A673 (cell line): ENCODE data around the gene TTC34. TPM values are rescaled to one million over a fixed set of nuclear protein-coding genes. Genes with fewer than 3 reads are reported as not detected.
"Not testable (repeated sequence)": the region's sequence is repeated elsewhere in the genome, so short reads cannot be mapped to it uniquely, and the experiment has no call there.

Experiments used
- BruUV-seq: library from RNA; stranded (reverse); fragments of 400-500 nt; replicated peaks from 2 replicates; lab custom pipeline; 2021; lab: Mats Ljungman, UMichigan
- CTCF ChIA-PET: fragments of 300-600 bp; sonication (Branson Sonifier 250); formaldehyde crosslinking; loops from one replicate; lab custom pipeline; 2022; ENCODE audit warnings: antibody characterized with exemption; lab: Charles Lee
- POLR2A ChIA-PET: fragments of 300-600 bp; sonication (Branson Sonifier 250); formaldehyde crosslinking; loops from one replicate; lab custom pipeline; 2022; ENCODE audit warnings: antibody characterized with exemption; ENCODE audit not compliant: low non-redundant PET; lab: Charles Lee
- DNase-seq: peaks from one replicate; pipeline ENCODE4 v3.0.0-alpha.2; 2015; ENCODE audit warnings: low spot score
- H3K27ac ChIP-seq: fragments of 200-600 bp; sonication (generic); 2 replicates; pipeline ENCODE4 v1.5.1; 2016; ENCODE audit warnings: mixed run types, low read depth, mild to moderate bottlenecking, mixed read lengths, antibody characterized with exemption, low read length; ENCODE audit not compliant: poor library complexity, severe bottlenecking
- H3K27me3 ChIP-seq: fragments of 200-600 bp; sonication (generic); replicated peaks from 2 replicates; pipeline ENCODE4 v1.6.1; 2017; ENCODE audit warnings: mixed run types, low read depth, mild to moderate bottlenecking, mixed read lengths, antibody characterized with exemption, low read length; ENCODE audit not compliant: insufficient read depth, poor library complexity
- H3K36me3 ChIP-seq: fragments of 200-600 bp; sonication (generic); 2 replicates; pipeline ENCODE4 v1.6.1; 2016; ENCODE audit warnings: mixed run types, mild to moderate bottlenecking, mixed read lengths, antibody characterized with exemption, low read length; ENCODE audit not compliant: insufficient read depth, poor library complexity, severe bottlenecking
- H3K4me1 ChIP-seq: fragments of 200-600 bp; sonication (generic); 2 replicates; pipeline ENCODE4 v1.6.1; 2017; ENCODE audit warnings: mixed run types, mild to moderate bottlenecking, mixed read lengths, antibody characterized with exemption, low read length; ENCODE audit not compliant: insufficient read depth, poor library complexity, severe bottlenecking
- H3K4me3 ChIP-seq: fragments of 200-600 bp; sonication (generic); 2 replicates; pipeline ENCODE4 v1.5.1; 2016; ENCODE audit warnings: low read depth, mixed run types, mild to moderate bottlenecking, mixed read lengths, low read length; ENCODE audit not compliant: poor library complexity, severe bottlenecking
- H3K9me3 ChIP-seq: fragments of 200-600 bp; sonication (generic); 2 replicates; pipeline ENCODE4 v1.6.1; 2016; ENCODE audit warnings: mixed run types, low read depth, mild to moderate bottlenecking, mixed read lengths, antibody characterized with exemption, low read length; ENCODE audit not compliant: poor library complexity, severe bottlenecking
- intact Hi-C: fragments of 100-400 bp; cut with micrococcal nuclease; formaldehyde crosslinking; loops from one replicate; pipeline ENCODE4 v1.10.0; 2022; ENCODE audit not compliant: unreplicated experiment
- total RNA-seq: library from RNA; stranded (reverse); gene quantifications from 2 replicates; pipeline ENCODE4 v1.2.3, GENCODE V29; 2021

The TTC34 gene
- total RNA-seq, 1 experiment from 2014 or later, result 0.84 TPM

DNA sequence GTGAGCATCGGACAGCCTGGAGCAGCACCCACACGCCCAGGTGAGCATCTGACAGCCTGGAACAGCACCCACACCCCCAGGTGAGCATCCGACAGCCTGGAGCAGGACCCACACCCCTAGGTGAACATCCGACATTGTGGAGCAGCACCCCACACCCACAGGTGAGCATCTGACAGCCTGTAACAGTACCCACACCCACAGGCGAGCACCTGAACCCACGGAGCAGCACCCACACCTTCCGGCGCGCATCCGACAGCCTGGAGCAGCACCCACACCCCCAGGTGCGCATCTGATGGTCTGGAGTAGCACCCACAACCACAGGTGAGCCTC lies 113.2 kb downstream of the TTC34 start:
- intact Hi-C loops, POLR2A ChIA-PET, H3K4me1 ChIP-seq, H3K9me3 ChIP-seq, H3K27me3 ChIP-seq, H3K4me3 ChIP-seq, H3K36me3 ChIP-seq, CTCF ChIA-PET, BruUV-seq, H3K27ac ChIP-seq, DNase-seq: not testable (repeated sequence)

- BruUV-seq, intact Hi-C loops, H3K9me3 ChIP-seq, CTCF ChIA-PET, POLR2A ChIA-PET, DNase-seq, H3K4me3 ChIP-seq, H3K4me1 ChIP-seq, H3K27ac ChIP-seq, H3K27me3 ChIP-seq, H3K36me3 ChIP-seq: not testable (repeated sequence)
Measured at GRCh38 chr1:2687638-2688335, 113.7 kb downstream of the TTC34 start.

DNA sequence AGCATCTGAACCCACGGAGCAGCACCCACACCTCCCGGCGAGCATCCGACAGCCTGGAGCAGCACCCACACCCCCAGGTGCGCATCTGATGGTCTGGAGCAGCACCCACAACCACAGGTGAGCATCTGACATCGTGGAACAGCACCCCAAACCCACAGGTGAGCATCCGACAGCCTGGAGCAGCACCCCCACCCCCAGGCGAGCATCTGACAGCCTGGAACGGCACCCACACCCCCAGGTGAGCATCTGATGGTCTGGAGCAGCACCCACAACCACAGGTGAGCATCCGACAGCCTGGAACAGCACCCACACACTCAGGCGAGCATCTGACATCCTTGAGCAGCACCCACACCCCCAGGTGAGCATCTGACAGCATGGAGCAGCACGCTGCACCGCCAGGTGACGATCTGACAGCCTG lies 114.3 kb downstream of the TTC34 start:
- POLR2A ChIA-PET, H3K4me3 ChIP-seq, H3K36me3 ChIP-seq, CTCF ChIA-PET, H3K9me3 ChIP-seq, H3K27me3 ChIP-seq, DNase-seq, H3K4me1 ChIP-seq, intact Hi-C loops, H3K27ac ChIP-seq, BruUV-seq: not testable (repeated sequence)

DNA sequence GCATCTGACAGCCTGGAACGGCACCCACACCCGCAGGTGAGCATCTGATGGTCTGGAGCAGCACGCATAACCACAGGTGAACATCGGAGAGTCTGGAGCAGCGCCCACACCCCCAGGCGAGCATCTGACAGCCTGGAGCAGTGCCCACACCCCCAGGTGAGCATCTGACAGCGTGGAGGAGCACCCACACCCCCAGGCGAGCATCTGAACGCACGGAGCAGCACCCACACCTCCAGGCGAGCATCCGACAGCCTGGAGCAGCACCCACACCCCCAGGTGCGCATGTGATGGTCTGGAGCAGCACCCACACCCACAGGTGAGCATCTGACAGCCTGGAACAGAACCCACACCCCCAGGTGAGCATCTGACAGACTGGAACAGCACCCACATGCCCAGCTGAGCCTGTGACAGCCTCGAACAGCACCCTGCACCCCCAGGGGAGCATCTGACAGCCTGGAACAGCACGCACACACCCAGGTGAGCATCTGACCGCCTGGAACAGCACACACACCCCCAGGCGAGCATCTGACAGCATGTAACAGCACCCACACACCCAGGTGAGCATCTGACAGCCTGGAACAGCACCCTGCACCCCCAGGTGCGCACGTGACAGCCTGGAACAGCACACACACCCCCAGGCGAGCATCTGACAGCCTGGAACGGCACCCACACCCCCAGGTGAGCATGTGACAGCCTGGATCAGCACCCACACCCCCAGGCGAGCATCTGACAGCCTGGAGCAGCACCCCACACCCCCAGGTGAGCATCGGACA lies 115.2 kb downstream of the TTC34 start:
- BruUV-seq, H3K4me1 ChIP-seq, DNase-seq: not testable (repeated sequence)

GRCh38 chr1:2685671-2686070 lies 115.8 kb downstream of the TTC34 start:
- intact Hi-C loops, H3K4me1 ChIP-seq, POLR2A ChIA-PET, H3K9me3 ChIP-seq, CTCF ChIA-PET, DNase-seq, H3K4me3 ChIP-seq, H3K27ac ChIP-seq, H3K36me3 ChIP-seq, BruUV-seq, H3K27me3 ChIP-seq: not testable (repeated sequence)

More for the DNA sequence above, 115.2 kb downstream of the TTC34 start:
- intact Hi-C loops, H3K9me3 ChIP-seq, CTCF ChIA-PET, H3K36me3 ChIP-seq, H3K27ac ChIP-seq, POLR2A ChIA-PET, H3K27me3 ChIP-seq, H3K4me3 ChIP-seq: not testable (repeated sequence)

DNA sequence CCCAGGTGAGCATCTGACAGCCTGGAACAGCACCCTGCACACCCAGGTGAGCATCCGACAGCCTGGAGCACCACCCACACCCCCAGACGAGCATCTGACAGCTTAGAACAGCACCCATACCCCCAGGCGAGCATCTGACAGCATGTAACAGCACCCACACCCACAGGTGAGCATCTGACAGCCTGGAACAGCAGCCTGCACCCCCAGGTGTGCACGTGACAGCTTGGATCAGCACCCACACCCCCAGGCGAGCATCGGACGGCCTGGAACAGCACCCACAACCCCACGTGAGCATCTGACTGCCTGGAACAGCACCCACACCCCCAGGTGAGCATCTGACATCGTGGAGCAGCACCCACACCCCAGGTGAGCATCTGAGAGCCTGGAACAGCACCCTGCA lies 116.6 kb downstream of the TTC34 start:
- BruUV-seq, intact Hi-C loops, H3K36me3 ChIP-seq: not testable (repeated sequence)

DNA sequence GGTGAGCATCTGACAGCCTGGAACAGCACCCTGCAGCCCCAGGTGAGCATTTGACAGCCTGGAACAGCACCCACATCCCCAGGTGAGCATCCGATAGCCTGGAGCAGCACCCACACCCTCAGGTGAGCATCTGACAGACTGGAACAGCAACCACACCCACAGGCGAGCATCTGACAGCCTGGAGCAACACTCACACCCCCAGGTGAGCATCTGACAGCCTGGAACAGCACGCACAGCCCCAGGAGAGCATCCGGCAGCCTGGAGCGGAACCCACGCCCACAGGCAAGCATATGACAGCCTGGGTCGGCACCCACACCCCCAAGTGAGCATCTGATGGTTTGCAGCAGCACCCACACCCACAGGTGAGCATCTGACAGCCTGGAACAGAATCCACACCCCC lies 117.5 kb downstream of the TTC34 start:
- DNase-seq, POLR2A ChIA-PET, BruUV-seq, intact Hi-C loops, CTCF ChIA-PET, H3K9me3 ChIP-seq, H3K4me1 ChIP-seq, H3K27me3 ChIP-seq, H3K36me3 ChIP-seq, H3K27ac ChIP-seq, H3K4me3 ChIP-seq: not testable (repeated sequence)

More for the DNA sequence above, 116.6 kb downstream of the TTC34 start:
- DNase-seq, H3K9me3 ChIP-seq, POLR2A ChIA-PET, H3K27ac ChIP-seq, H3K4me3 ChIP-seq, H3K27me3 ChIP-seq, CTCF ChIA-PET, H3K4me1 ChIP-seq: not testable (repeated sequence)
